Esophagus muscularis mucosa (tissue), 4 donors: ENCODE results near the gene SLC12A8.

Experiments used
- EP300 ChIP-seq: sonication (generic); formaldehyde crosslinking; IDR thresholded peaks from one replicate; pipeline ENCODE4 v1.6.1; 2017; ENCODE audit warnings: antibody characterized with exemption
- POLR2AphosphoS5 ChIP-seq, 2 donors: sonication (generic); formaldehyde crosslinking; IDR thresholded peaks; one replicate each; pipeline ENCODE4 v1.6.1; 2017; ENCODE audit warnings: antibody characterized with exemption in 2 of 2
- TF ChIP-seq, protein P1 (sequence below), 3 experiments: fragments of 200-600 bp in 2 of 3; fragments of 450-650 bp in 1 of 3; sonication (generic) in 2 of 3; IDR thresholded peaks; one replicate each; pipeline ENCODE4 v1.5.1; 2017 to 2019; ENCODE audit warnings: antibody characterized with exemption in 3 of 3, mild to moderate bottlenecking in 2 of 3, moderate library complexity in 1 of 3

DNA sequence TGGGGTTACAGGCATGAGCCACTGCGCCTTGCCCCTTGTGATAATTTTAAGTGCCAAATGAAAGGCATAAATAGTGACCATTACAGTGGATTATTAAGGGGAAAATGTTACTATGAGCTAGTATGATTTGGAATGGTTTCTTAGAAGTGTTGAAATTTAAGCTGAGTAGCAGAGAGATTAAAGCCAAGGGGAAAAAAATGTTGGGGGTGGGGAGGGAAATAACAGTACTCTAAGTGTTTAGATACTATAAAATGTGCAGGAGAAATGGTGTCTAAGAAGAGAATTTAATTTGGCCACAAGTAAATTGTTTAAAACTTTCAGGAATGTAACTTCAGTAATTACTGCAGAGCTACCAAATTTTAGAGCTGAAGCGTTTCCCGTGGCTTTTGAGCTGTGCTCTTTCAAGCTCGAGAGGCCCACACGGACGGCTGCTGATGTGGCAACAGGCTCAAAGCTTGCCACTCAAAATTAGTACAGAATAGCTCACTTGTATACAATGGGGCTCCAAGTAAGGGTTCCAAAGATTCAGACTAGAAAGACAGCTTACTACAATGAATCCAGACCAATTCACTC is 23.9 kb upstream of the SLC12A8 start:
- no peak for TF ChIP-seq EP300
- TF ChIP-seq, protein P1, sequence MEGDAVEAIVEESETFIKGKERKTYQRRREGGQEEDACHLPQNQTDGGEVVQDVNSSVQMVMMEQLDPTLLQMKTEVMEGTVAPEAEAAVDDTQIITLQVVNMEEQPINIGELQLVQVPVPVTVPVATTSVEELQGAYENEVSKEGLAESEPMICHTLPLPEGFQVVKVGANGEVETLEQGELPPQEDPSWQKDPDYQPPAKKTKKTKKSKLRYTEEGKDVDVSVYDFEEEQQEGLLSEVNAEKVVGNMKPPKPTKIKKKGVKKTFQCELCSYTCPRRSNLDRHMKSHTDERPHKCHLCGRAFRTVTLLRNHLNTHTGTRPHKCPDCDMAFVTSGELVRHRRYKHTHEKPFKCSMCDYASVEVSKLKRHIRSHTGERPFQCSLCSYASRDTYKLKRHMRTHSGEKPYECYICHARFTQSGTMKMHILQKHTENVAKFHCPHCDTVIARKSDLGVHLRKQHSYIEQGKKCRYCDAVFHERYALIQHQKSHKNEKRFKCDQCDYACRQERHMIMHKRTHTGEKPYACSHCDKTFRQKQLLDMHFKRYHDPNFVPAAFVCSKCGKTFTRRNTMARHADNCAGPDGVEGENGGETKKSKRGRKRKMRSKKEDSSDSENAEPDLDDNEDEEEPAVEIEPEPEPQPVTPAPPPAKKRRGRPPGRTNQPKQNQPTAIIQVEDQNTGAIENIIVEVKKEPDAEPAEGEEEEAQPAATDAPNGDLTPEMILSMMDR (IDR thresholded peaks at IDR 0.05), result no peak
- TF ChIP-seq POLR2AphosphoS5 (IDR thresholded peaks at IDR 0.05), result no peak
